ENCODE measurements around the gene RAVER2. TPM values are rescaled to one million over a fixed set of nuclear protein-coding genes. Genes with fewer than 3 reads are reported as not detected.
"Not testable (repeated sequence)": the region's sequence is repeated elsewhere in the genome, so short reads cannot be mapped to it uniquely, and the experiment has no call there.

RAVER2 gene
- total RNA-seq, 2 experiments from 2014 or later: 2.3 to 2.5 TPM

DNA sequence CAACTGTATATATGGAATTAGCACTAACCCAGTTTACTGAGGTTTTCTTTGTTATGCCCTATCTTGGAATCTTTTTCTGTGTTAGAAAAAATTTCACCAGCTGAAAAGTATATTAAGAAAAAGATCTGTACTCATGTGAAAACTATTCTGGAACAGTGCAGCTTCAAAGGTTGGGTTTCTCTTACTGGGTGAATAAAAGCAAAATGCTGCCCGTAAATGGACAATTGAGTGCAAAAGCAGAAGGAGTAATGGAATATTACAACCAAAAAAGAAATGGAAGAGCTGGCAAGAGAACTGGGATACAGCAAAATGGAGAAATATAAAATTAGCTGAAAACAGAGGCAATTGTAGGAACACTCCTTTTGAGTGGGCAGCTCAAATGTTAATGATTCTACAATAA is 17.0 kb upstream of the RAVER2 start:
- Mint-ChIP-seq H3K27me3 (ENCODE audit: low read depth) (peaks cover 5% of the 10 kb centered on the region), H3K4me1 (ENCODE audit: low read depth) (no peaks in the 10 kb centered on the region), H3K36me3 (ENCODE audit: low read depth) (no peaks in the 10 kb centered on the region), H3K9me3 (no peaks in the 10 kb centered on the region), H3K27ac (no peak overlapping the region), H3K4me3 (no peak overlapping the region)
- intact Hi-C loops (cut with micrococcal nuclease): no loop called here
- DNase-seq: no peak
- CTCF ChIA-PET: interaction anchor here (0.7 to 1.3 kb wide), 2 partner anchors 51 to 1217 kb away, joined by 3 to 7 read pairs; no protein-coding TSS in a partner anchor

DNA sequence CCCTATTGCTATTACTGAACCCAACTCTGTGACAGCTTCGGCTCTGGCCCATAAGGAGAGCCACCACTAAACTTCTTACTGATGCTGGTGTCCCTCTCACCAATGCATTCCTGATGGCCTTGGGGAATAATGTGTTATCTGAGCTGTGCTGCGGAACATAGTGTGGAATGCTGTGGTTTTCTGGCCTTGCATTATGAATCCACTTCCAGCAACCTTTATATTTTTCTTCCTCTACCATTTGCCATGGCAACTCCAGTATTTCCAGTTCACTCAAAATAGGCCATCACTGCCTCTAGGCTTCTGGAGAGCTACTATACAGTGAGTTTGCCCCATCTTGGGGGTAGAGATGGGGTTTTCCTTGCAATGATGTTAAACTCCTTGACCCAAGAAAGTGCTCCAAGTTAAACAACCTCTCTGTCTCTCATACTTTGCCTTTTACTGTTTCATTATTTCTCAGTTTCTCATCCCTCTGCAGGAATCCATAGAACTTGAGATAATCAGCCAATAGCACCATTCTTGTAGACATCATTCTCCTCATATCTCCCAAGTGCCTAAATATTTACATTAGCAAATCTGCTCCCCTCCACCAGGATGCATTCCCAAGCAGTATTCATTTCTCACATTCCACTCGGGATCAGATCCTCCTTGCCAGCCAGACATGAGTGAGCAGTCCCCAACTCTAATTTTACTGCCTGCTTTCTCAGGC is 11.1 kb upstream of the RAVER2 start:
- CTCF ChIA-PET: no interaction called here
- Mint-ChIP-seq H3K36me3 (ENCODE audit: low read depth) (no peaks in the 10 kb centered on the region), H3K4me3 (no peak overlapping the region), H3K4me1 (ENCODE audit: low read depth) (no peaks in the 10 kb centered on the region), H3K9me3 (no peaks in the 10 kb centered on the region), H3K27me3 (ENCODE audit: low read depth) (no peaks in the 10 kb centered on the region), H3K27ac (no peak overlapping the region)
- intact Hi-C loops (cut with micrococcal nuclease): no loop called here
- no peak for DNase-seq

DNA sequence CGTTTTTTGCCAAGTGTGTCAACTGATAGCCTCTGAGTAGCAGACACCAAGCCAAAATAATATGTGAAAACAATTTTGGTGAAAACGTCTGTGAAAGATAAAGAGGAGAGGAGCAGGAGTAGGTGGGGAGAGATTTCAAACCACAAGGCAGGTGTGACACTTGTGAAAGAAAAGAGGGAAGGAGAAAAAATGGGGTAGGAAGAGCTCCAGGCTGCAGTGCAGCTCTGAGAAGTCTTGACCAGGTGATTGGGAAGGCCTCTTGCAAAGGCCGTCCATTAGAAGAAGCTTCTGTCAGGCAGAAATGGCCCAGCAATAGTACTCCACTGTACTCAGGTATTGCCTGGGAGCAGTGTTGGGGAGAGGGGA is 10.6 kb upstream of the RAVER2 start:
- Mint-ChIP-seq H3K27ac (no peak overlapping the region), H3K9me3 (no peaks in the 10 kb centered on the region), H3K36me3 (ENCODE audit: low read depth) (no peaks in the 10 kb centered on the region), H3K27me3 (ENCODE audit: low read depth) (no peaks in the 10 kb centered on the region), H3K4me1 (ENCODE audit: low read depth) (no peaks in the 10 kb centered on the region), H3K4me3 (no peak overlapping the region)
- CTCF ChIA-PET: no interaction called here
- intact Hi-C loops (cut with micrococcal nuclease): no loop called here
- no peak for DNase-seq

DNA sequence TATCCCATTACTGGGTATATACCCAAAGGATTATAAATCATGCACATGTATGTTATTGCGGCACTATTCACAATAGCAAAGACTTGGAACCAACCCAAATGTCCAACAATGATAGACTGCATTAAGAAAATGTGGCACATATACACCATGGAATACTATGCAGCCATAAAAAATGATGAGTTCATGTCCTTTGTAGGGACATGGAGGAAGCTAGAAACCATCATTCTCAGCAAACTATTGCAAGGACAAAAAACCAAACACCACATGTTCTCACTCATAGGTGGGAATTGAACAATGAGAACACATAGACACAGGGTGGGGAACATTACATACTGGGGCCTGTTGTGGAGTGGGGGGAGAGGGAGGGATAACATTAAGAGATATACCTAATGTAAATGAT is 4.2 kb upstream of the RAVER2 start:
- H3K27ac Mint-ChIP-seq; H3K4me3 Mint-ChIP-seq; H3K9me3 Mint-ChIP-seq; H3K4me1 Mint-ChIP-seq (ENCODE audit: low read depth); H3K27me3 Mint-ChIP-seq (ENCODE audit: low read depth); DNase-seq; CTCF ChIA-PET; H3K36me3 Mint-ChIP-seq (ENCODE audit: low read depth): not testable (repeated sequence)
- intact Hi-C loops (cut with micrococcal nuclease): loop anchor here (5.0 to 10.0 kb wide), 3 partner anchors 407 to 944 kb away; partner anchors contain the start of gene AK4

DNA sequence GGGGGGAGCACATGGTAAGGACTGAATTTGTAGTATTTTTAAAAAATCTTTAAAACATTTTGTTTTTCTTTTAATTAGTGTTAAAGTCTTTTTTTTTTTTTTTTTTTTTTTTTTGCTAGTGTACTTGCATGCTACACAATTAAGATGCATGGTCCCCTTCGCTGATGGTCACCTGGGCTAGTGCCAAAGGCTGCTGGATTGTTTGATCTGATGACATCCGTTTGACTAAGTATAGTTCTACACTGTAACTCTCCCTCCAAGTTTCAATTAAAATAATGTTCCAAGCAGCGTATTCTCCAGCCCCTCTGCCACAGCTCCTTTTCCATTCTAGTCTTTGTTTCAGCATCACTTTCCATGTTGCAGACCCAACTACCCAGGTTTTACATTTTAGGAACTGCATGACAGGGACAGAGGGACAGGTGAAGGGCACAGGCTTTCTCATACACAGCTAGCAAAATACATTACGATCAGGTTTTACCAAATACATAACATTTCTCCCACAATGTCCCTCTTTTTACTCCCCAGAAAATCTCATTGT is 852 bp upstream of the RAVER2 start:
- peaks cover 3% of the 10 kb centered on the region for H3K27me3 Mint-ChIP-seq (ENCODE audit: low read depth)
- peak overlapping the region; percentile 19 for H3K27ac Mint-ChIP-seq
- CTCF ChIA-PET: interaction anchor here (0.7 to 1.4 kb wide), 4 partner anchors 79 to 513 kb away, joined by 3 to 6 read pairs (median 4); no protein-coding TSS in a partner anchor
- no peaks in the 10 kb centered on the region for H3K36me3 Mint-ChIP-seq (ENCODE audit: low read depth)
- no peaks in the 10 kb centered on the region for H3K9me3 Mint-ChIP-seq
- peak overlapping the region; percentile 80 for H3K4me3 Mint-ChIP-seq
- no peak for DNase-seq
- intact Hi-C loops (cut with micrococcal nuclease): loop anchor here (1.0 to 10.0 kb wide), 11 partner anchors 57 to 941 kb away; partner anchors contain the start of genes AK4 and CACHD1
- peaks cover 7% of the 10 kb centered on the region for H3K4me1 Mint-ChIP-seq (ENCODE audit: low read depth)

DNA sequence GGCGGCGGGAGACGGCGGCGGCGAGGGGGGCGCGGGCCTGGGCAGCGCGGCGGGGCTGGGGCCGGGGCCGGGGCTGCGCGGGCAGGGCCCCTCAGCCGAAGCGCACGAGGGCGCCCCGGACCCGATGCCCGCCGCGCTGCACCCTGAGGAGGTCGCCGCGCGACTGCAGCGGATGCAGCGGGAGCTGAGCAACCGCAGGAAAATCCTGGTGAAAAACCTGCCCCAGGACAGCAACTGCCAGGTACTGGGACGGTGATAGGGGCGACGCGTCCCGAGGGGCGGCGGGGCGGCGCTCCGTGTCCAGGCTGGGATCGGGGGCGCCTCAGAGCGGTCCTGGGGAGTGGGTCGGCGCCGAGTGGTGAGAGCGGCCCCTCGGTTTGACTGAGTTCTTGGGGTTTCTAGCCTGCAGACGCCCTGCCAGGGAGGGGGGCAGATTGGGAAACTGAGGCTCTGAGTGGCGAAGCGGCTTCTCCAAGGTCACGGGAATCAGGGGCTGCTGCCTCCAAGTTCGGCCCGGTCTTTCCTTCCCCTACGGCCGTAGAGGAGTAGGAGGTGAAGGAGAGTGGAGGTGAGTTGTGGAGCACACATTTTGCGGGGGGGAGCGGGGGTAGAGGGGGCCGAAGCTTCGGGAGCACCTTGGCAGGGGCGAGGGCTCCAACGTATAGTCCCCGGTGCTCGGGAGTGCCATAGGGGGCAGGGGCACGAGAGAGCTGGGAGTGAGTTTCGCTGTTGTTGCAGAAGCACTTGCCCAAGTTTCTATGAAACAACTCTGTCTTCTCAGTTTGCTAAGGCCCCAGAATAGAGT is 508 bp downstream of the RAVER2 start:
- Mint-ChIP-seq H3K36me3 (ENCODE audit: low read depth) (no peaks in the 10 kb centered on the region), H3K4me1 (ENCODE audit: low read depth) (peaks cover 7% of the 10 kb centered on the region), H3K27me3 (ENCODE audit: low read depth) (peaks cover 3% of the 10 kb centered on the region), H3K4me3 (peak overlapping the region; percentile 77), H3K27ac (peak overlapping the region; percentile 36), H3K9me3 (no peaks in the 10 kb centered on the region)
- peak; percentile 28 for DNase-seq
- intact Hi-C loops (cut with micrococcal nuclease): loop anchor here (1.0 to 10.0 kb wide), 6 partner anchors 59 to 939 kb away; partner anchors contain the start of gene CACHD1
- CTCF ChIA-PET: interaction anchor here (1.0 to 1.3 kb wide), 3 partner anchors 78 to 329 kb away, joined by 3 to 6 read pairs (median 6); no protein-coding TSS in a partner anchor

DNA sequence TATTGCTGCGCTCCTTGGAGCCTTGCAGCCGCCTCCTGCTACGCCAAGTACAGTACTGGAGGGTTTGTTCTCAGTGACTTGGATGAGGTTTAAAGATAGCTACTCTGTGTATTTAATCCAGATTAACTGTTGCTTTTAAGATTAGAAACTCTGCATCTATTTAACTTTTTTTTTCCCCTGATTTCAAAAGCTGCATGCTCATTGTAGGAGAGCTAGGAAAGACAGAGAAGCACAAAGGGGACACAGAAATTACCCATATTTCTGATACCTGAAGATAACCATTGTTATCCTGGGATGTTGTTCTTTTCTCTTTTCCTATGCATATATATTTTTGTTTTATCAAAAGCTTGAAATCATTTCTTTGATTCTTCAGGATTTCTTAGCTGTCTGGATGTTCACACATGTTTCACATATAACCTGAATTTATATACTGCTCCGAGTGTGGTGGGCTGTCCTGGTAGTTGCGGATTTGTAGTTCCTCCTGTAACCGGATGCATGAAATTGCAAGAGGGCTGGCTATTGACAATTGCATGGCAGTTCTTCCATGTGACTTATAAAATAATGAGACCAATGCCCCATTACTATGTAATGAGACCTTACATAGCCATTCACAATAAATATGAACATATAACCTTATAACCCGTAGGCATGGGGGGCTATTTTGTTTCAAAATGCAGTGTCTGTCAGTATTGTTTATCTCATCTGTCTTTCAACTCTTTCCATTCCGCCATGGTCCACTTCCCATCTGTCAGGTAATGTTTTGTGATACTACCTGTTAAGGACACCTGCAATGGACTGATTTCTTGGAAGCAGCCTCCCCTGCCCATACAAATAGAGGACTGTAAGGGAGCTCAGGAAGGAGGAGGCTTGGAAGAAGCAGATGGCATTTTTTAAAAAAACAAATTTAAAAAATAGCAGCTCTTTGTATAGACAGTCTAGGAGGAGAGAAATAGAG is 1.4 kb downstream of the RAVER2 start:
- CTCF ChIA-PET: interaction anchor here (0.6 to 1.3 kb wide), 7 partner anchors 70 to 889 kb away, joined by 3 to 6 read pairs (median 3); no protein-coding TSS in a partner anchor
- peak overlapping the region; percentile 77 for H3K4me3 Mint-ChIP-seq
- H3K36me3 Mint-ChIP-seq (ENCODE audit: low read depth): no peaks in the 10 kb centered on the region
- H3K4me1 Mint-ChIP-seq (ENCODE audit: low read depth): peaks cover 7% of the 10 kb centered on the region
- intact Hi-C loops (cut with micrococcal nuclease): loop anchor here (1.0 to 10.0 kb wide), 6 partner anchors 59 to 939 kb away; partner anchors contain the start of gene CACHD1
- no peak for DNase-seq
- no peaks in the 10 kb centered on the region for H3K9me3 Mint-ChIP-seq
- no peak overlapping the region for H3K27ac Mint-ChIP-seq
- H3K27me3 Mint-ChIP-seq (ENCODE audit: low read depth): no peaks in the 10 kb centered on the region

DNA sequence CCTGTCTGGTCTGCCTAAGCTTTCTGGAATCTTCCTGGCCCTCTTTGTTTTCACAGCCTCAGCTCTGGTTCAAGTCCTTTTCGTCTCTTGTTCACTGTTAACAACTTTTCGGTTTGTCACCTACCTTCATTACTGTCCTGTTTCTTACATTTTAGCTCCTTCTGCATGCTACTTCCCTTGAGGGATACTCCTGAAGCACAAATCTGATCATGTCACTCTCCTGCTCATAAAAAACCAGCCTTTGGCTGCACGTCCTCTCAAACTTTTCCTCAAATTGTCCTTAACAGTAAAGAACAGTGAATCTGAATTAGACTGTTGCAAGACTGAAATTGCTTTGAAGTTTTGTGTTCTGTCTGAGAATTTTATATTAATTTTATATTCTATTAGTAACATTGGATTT is 3.3 kb downstream of the RAVER2 start:
- no peak for DNase-seq
- CTCF ChIA-PET: no interaction called here
- H3K27me3 Mint-ChIP-seq (ENCODE audit: low read depth): no peaks in the 10 kb centered on the region
- H3K9me3 Mint-ChIP-seq: no peaks in the 10 kb centered on the region
- no peaks in the 10 kb centered on the region for H3K36me3 Mint-ChIP-seq (ENCODE audit: low read depth)
- H3K4me3 Mint-ChIP-seq: no peak overlapping the region
- no peak overlapping the region for H3K27ac Mint-ChIP-seq
- intact Hi-C loops (cut with micrococcal nuclease): loop anchor here (10.0 kb wide), 1 partner anchor 937 kb away; no protein-coding TSS in a partner anchor
- H3K4me1 Mint-ChIP-seq (ENCODE audit: low read depth): peaks cover 7% of the 10 kb centered on the region

DNA sequence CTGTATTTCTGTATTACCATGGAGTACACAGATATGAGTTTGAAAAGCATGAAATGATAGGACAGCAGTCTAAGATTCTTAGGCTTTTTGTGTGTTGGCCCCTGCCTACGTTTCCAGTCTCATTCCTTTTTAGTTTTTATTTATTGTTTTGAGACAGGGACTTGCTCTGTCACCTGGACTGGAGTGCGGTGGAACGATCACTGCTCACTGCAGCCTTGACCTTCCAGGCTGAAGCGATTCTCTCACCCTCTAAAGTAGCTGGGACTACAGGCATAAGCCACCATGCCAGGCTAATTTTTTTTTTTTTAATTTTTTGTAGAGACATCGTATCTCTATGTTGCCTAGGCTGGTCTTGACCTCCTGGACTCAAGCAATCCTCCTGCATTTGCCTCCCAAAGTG is 3.8 kb downstream of the RAVER2 start:
- H3K27ac Mint-ChIP-seq: no peak overlapping the region

DNA sequence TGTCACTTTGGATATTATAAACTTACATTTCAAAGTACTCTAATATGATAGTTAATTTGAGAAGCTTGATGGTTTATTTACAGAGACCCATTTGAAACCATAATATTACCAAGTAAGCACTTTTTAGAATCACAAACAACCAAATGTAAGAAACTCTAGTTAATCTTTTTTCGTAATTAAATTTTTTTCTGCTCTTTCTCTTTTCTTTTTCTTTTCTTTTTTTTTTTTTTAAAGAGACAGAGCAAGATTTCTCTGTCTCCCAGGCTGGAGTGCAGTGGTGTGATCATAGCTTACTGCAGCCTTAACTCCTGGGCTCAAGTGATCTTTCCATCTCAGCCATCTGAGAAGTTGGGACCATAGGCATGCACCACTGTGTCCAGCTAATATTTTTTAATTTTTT is 5.2 kb downstream of the RAVER2 start:
- no peak overlapping the region for H3K4me3 Mint-ChIP-seq
- no peak overlapping the region for H3K27ac Mint-ChIP-seq
- H3K9me3 Mint-ChIP-seq: no peaks in the 10 kb centered on the region
- peaks cover 2% of the 10 kb centered on the region for H3K4me1 Mint-ChIP-seq (ENCODE audit: low read depth)
- CTCF ChIA-PET: interaction anchor here (0.7 kb wide), 1 partner anchor 115 kb away, joined by 6 read pairs; no protein-coding TSS in a partner anchor
- intact Hi-C loops (cut with micrococcal nuclease): no loop called here
- DNase-seq: no peak
- H3K36me3 Mint-ChIP-seq (ENCODE audit: low read depth): no peaks in the 10 kb centered on the region
- H3K27me3 Mint-ChIP-seq (ENCODE audit: low read depth): no peaks in the 10 kb centered on the region

More for the DNA sequence above, 3.8 kb downstream of the RAVER2 start:
- Mint-ChIP-seq H3K4me3 (no peak overlapping the region), H3K36me3 (ENCODE audit: low read depth) (no peaks in the 10 kb centered on the region), H3K27me3 (ENCODE audit: low read depth) (no peaks in the 10 kb centered on the region), H3K9me3 (no peaks in the 10 kb centered on the region), H3K4me1 (ENCODE audit: low read depth) (peaks cover 7% of the 10 kb centered on the region)
- intact Hi-C loops (cut with micrococcal nuclease): loop anchor here (10.0 kb wide), 1 partner anchor 936 kb away; no protein-coding TSS in a partner anchor
- no peak for DNase-seq
- CTCF ChIA-PET: no interaction called here

DNA sequence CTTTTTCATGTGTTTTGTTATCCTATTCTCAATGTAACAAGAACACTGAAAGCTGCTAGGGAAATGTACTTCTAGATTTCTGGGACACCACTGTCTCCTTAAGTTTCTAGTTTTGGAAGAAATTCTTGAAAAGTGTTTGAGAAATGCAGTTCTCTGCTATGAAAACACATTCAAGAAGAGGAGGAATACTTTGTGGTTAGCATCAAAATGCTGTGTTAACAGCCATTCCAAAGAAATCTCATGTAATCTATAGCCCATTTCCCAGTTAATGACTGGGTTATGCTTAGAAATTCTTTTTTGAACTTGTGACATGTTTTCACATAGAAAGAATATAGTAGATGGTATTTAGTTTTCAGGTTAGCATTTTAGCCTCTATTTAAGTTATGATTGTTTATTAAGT is 6.0 kb downstream of the RAVER2 start:
- Mint-ChIP-seq H3K9me3 (no peaks in the 10 kb centered on the region), H3K27me3 (ENCODE audit: low read depth) (no peaks in the 10 kb centered on the region), H3K4me1 (ENCODE audit: low read depth) (peaks cover 2% of the 10 kb centered on the region), H3K36me3 (ENCODE audit: low read depth) (no peaks in the 10 kb centered on the region), H3K4me3 (no peak overlapping the region), H3K27ac (no peak overlapping the region)
- DNase-seq: no peak
- CTCF ChIA-PET: interaction anchor here (0.6 to 1.0 kb wide), 2 partner anchors 74 to 290 kb away, joined by 3 to 8 read pairs; no protein-coding TSS in a partner anchor
- intact Hi-C loops (cut with micrococcal nuclease): no loop called here
